Endothelial cell of umbilical vein (primary cell): ENCODE measurements around the gene DSCAML1. TPM values are rescaled to one million over a fixed set of nuclear protein-coding genes. Genes with fewer than 3 reads are reported as not detected.

Experiments
- BruUV-seq: library from RNA; stranded (reverse); fragments of 400-500 nt; replicated peaks from 2 replicates; lab custom pipeline; 2021; lab: Mats Ljungman, UMichigan
- CTCF ChIA-PET: fragments of 300-600, 350-600 bp; sonication (Branson Sonifier 250); formaldehyde crosslinking; loops from one replicate; lab custom pipeline; 2021; ENCODE audit warnings: antibody characterized with exemption, inconsistent platforms; lab: Charles Lee
- POLR2A ChIA-PET: fragments of 300-600, 350-600 bp; sonication (Branson Sonifier 250); formaldehyde crosslinking; loops from one replicate; lab custom pipeline; 2021; ENCODE audit warnings: antibody characterized with exemption, inconsistent platforms; lab: Charles Lee
- DNase-seq: peaks from one replicate; pipeline ENCODE4 v3.0.0-alpha.2; 2011; ENCODE audit warnings: low read depth, low spot score
- FAIRE-seq: peaks from 2 replicates; lab custom pipeline; 2011; peaks lifted over from hg19 to GRCh38; lab: Jason Lieb, UNC
- H2AFZ ChIP-seq: 2 replicates; pipeline ENCODE4 v1.6.0; 2012; ENCODE audit warnings: low read depth, low read length, control low read depth, inconsistent platforms
- H3K27ac ChIP-seq: 2 replicates; pipeline ENCODE4 v1.5.1; 2011; ENCODE audit warnings: low read depth, mild to moderate bottlenecking, control low read depth, low read length, moderate library complexity; ENCODE audit not compliant: insufficient read depth
- H3K27me3 ChIP-seq, 2 experiments: 2 replicates each; pipeline versions ENCODE4 v1.6.0 to v1.6.1; 2011; ENCODE audit warnings: low read length in 2 of 2, mixed read lengths in 1 of 2; ENCODE audit not compliant: control insufficient read depth in 2 of 2, insufficient read depth in 2 of 2
- H3K36me3 ChIP-seq, 2 experiments: 2 replicates in 1 of 2; 3 replicates in 1 of 2; pipeline ENCODE4 v1.5.1; 2011; ENCODE audit warnings: low read length in 2 of 2, mild to moderate bottlenecking in 1 of 2, moderate library complexity in 1 of 2; ENCODE audit not compliant: control insufficient read depth in 2 of 2, insufficient read depth in 2 of 2; ENCODE audit errors: extremely low read depth in 1 of 2
- H3K4me1 ChIP-seq: 3 replicates; pipeline ENCODE4 v1.5.1; 2011; ENCODE audit warnings: mild to moderate bottlenecking, low read length; ENCODE audit not compliant: control insufficient read depth, insufficient read depth; ENCODE audit errors: extremely low read depth
- H3K4me2 ChIP-seq: 2 replicates; pipeline ENCODE4 v1.6.1; 2011; ENCODE audit warnings: low read length, control low read depth, mixed read lengths; ENCODE audit not compliant: insufficient read depth
- H3K4me3 ChIP-seq, 3 experiments: fragments of 200-600 bp in 1 of 3; sonication (generic), shearing (Covaris generic) in 1 of 3; replicated peaks in 1 of 3; 2 replicates each; pipeline ENCODE4 v1.5.1; 2011 to 2016; ENCODE audit warnings: control low read depth in 3 of 3, low read length in 3 of 3, mild to moderate bottlenecking in 2 of 3, inconsistent platforms in 1 of 3, low read depth in 1 of 3, moderate library complexity in 1 of 3; ENCODE audit not compliant: insufficient read depth in 1 of 3
- H3K79me2 ChIP-seq: 2 replicates; pipeline ENCODE4 v1.6.0; 2012; ENCODE audit warnings: low read length, inconsistent platforms; ENCODE audit not compliant: control insufficient read depth, insufficient read depth
- H3K9ac ChIP-seq: replicated peaks from 2 replicates; pipeline ENCODE3; 2011; ENCODE audit warnings: low read length, control low read depth; ENCODE audit not compliant: insufficient read depth; ENCODE audit errors: extremely low read depth
- H3K9me1 ChIP-seq: replicated peaks from 3 replicates; pipeline ENCODE4 v1.6.0; 2011; ENCODE audit warnings: mild to moderate bottlenecking, low read length; ENCODE audit not compliant: control insufficient read depth, insufficient read depth; ENCODE audit errors: extremely low read depth
- H3K9me3 ChIP-seq: replicated peaks from 2 replicates; pipeline ENCODE4 v1.5.1; 2012; ENCODE audit warnings: low read length, inconsistent platforms; ENCODE audit not compliant: control insufficient read depth, insufficient read depth
- H4K20me1 ChIP-seq: replicated peaks from 2 replicates; pipeline ENCODE3; 2011; ENCODE audit warnings: mild to moderate bottlenecking, low read length; ENCODE audit not compliant: control insufficient read depth, insufficient read depth; ENCODE audit errors: extremely low read depth
- CTCF ChIP-seq, 2 donors: IDR thresholded peaks; 1 replicate in 1 of 2; 2 replicates in 1 of 2; pipeline ENCODE4 v1.5.1; 2011; ENCODE audit warnings: low read length in 2 of 2, mild to moderate bottlenecking in 2 of 2, moderate library complexity in 2 of 2, control low read depth in 1 of 2, inconsistent platforms in 1 of 2, low read depth in 1 of 2; ENCODE audit not compliant: insufficient read depth in 1 of 2; ENCODE audit errors: extremely low read depth in 1 of 2
- EZH2 ChIP-seq: IDR thresholded peaks from 2 replicates; pipeline ENCODE4 v1.6.1; 2012; ENCODE audit warnings: borderline replicate concordance, low read depth, mild to moderate bottlenecking, moderate library complexity, low read length, inconsistent platforms; ENCODE audit not compliant: severe bottlenecking
- FOS ChIP-seq: IDR thresholded peaks from 2 replicates; pipeline ENCODE4 v1.6.1; 2011; ENCODE audit warnings: mild to moderate bottlenecking, low read length, moderate library complexity, borderline replicate concordance; ENCODE audit not compliant: insufficient read depth
- GATA2 ChIP-seq: IDR thresholded peaks from 2 replicates; pipeline ENCODE4 v1.7.0; 2011; ENCODE audit warnings: low read depth, mild to moderate bottlenecking, moderate library complexity, mixed read lengths, low read length; ENCODE audit not compliant: insufficient read length, insufficient read depth
- JUN ChIP-seq: IDR thresholded peaks from 2 replicates; pipeline ENCODE4 v1.6.1; 2011; ENCODE audit warnings: borderline replicate concordance, low read depth; ENCODE audit not compliant: insufficient read length, insufficient read depth
- MAX ChIP-seq: IDR thresholded peaks from 2 replicates; pipeline ENCODE4 v1.6.1; 2011; ENCODE audit not compliant: insufficient read depth, insufficient read length
- MYC ChIP-seq: IDR thresholded peaks from one replicate; pipeline ENCODE4 v1.6.1; 2011; ENCODE audit warnings: mild to moderate bottlenecking, low read depth, low read length
- POLR2A ChIP-seq: IDR thresholded peaks from 2 replicates; pipeline ENCODE4 v1.6.1; 2012; ENCODE audit warnings: low read depth, mild to moderate bottlenecking, control low read depth, low read length
- POLR2AphosphoS5 ChIP-seq: IDR thresholded peaks from 2 replicates; pipeline ENCODE4 v1.6.1; 2012; ENCODE audit warnings: low read depth, mild to moderate bottlenecking, control low read depth, low read length, moderate library complexity; ENCODE audit not compliant: insufficient read depth
- dilution Hi-C: fragments of 300-500 bp; cut with MboI; formaldehyde crosslinking; loops from one replicate; pipeline ENCODE4 v1.15.0; 2019; ENCODE audit warnings: low sequenced_read_pairs; ENCODE audit not compliant: extremely low pct_ligation_motif_present
- intact Hi-C: fragments of 100-400 bp; cut with micrococcal nuclease; formaldehyde crosslinking; loops from one replicate; pipeline ENCODE4 v1.10.0; 2022
- polyA plus RNA-seq, 4 experiments: library from polyadenylated mRNA; depleted of rRNA in 3 of 4; stranded (reverse) in 3 of 4; unstranded in 1 of 4; fragments of >200 nt; gene quantifications; 2 replicates each; pipeline versions ENCODE4 v1.2.1 to v1.2.3, GENCODE V29; 2011 to 2012; ENCODE audit warnings: missing spikeins in 1 of 4
- total RNA-seq: library from RNA; stranded (reverse); gene quantifications from 2 replicates; pipeline ENCODE4 v1.2.3, GENCODE V29; 2021

The DSCAML1 gene
- total and polyA plus RNA-seq, 2 donors (not counting 3 experiments of a cell fraction or from before 2014, with no cell fraction given) = not detected

GRCh38 chr11:117606790-117607189 lies 190.2 kb downstream of the DSCAML1 start:
- Histone ChIP-seq H3K4me2 (no peak overlapping the region), H3K27me3 (no peaks in the 10 kb centered on the region), H2AFZ (no peak overlapping the region), H3K36me3 (no peaks in the 10 kb centered on the region), H3K9ac (no peak overlapping the region), H4K20me1 (no peaks in the 10 kb centered on the region), H3K27ac (no peak overlapping the region), H3K4me3 (no peak overlapping the region), H3K4me1 (no peaks in the 10 kb centered on the region), H3K79me2 (no peaks in the 10 kb centered on the region), H3K9me1 (no peaks in the 10 kb centered on the region), H3K9me3 (no peaks in the 10 kb centered on the region)
- POLR2A ChIA-PET = no interaction called here
- BruUV-seq = no TSS peak
- dilution Hi-C loops (no loop called here), intact Hi-C loops (no loop called here)
- TF ChIP-seq EZH2 = no peak
- TF ChIP-seq MYC = no peak
- TF ChIP-seq POLR2AphosphoS5 = no peak
- no peak for TF ChIP-seq FOS
- no peak for TF ChIP-seq CTCF (IDR thresholded peaks at IDR 0.05; ENCODE audit: extremely low read depth in 1 of 2, insufficient read depth in 1 of 2, low read depth in 1 of 2, low read length in 2 of 2)
- TF ChIP-seq MAX = no peak
- no peak for TF ChIP-seq JUN
- no peak for TF ChIP-seq POLR2A
- TF ChIP-seq GATA2 = no peak
- DNase-seq = no peak
- CTCF ChIA-PET = interaction anchor here (1.0 to 1.4 kb wide), 2 partner anchors 11 to 14 kb away, joined by 3 read pairs; no protein-coding TSS in a partner anchor
- FAIRE-seq = no peak
